BLaER1 (cell line): ENCODE results near the gene ARF3.

Experiments used
- H3K27ac ChIP-seq: shearing (Covaris generic); formaldehyde crosslinking; 2 replicates; pipeline ENCODE4 v1.8.1; 2022
- H3K27me3 ChIP-seq: shearing (Covaris generic); formaldehyde crosslinking; 2 replicates; pipeline ENCODE4 v1.8.1; 2022
- H3K36me3 ChIP-seq: shearing (Covaris generic); formaldehyde crosslinking; 2 replicates; pipeline ENCODE4 v1.8.1; 2022
- H3K4me1 ChIP-seq: shearing (Covaris generic); formaldehyde crosslinking; 2 replicates; pipeline ENCODE4 v1.8.1; 2022
- H3K4me2 ChIP-seq: shearing (Covaris generic); formaldehyde crosslinking; 2 replicates; pipeline ENCODE4 v1.8.1; 2022
- H3K4me3 ChIP-seq: shearing (Covaris generic); formaldehyde crosslinking; 2 replicates; pipeline ENCODE4 v1.8.1; 2022
- H3K9ac ChIP-seq: shearing (Covaris generic); formaldehyde crosslinking; 2 replicates; pipeline ENCODE4 v1.8.1; 2022
- H3K9me3 ChIP-seq: shearing (Covaris generic); formaldehyde crosslinking; 2 replicates; pipeline ENCODE4 v1.8.1; 2022
- H4K20me1 ChIP-seq: shearing (Covaris generic); formaldehyde crosslinking; 2 replicates; pipeline ENCODE4 v1.8.1; 2022
- Cebpa-rat ChIP-seq: shearing (Covaris generic); IDR thresholded peaks from 2 replicates; pipeline ENCODE4 v1.8.1; 2022

ARF3 gene

GRCh38 chr12:48982397-48983080 lies 25.3 kb upstream of the ARF3 start:
- Histone ChIP-seq H4K20me1 (peaks cover 45% of the 10 kb centered on the region), H3K9me3 (no peaks in the 10 kb centered on the region), H3K36me3 (no peaks in the 10 kb centered on the region), H3K9ac (no peak overlapping the region), H3K27me3 (peaks cover 64% of the 10 kb centered on the region), H3K4me3 (peak overlapping the region; percentile 59; the same call in 1 of the 2 replicates), H3K4me2 (peak overlapping the region; percentile 85; the same call in 1 of the 2 replicates), H3K27ac (no peak overlapping the region), H3K4me1 (peaks cover 81% of the 10 kb centered on the region)
- TF ChIP-seq Cebpa-rat = no peak

GRCh38 chr12:48981757-48982157 lies 24.5 kb upstream of the ARF3 start:
- Histone ChIP-seq H3K27me3 (peaks cover 72% of the 10 kb centered on the region), H3K27ac (no peak overlapping the region), H4K20me1 (peaks cover 53% of the 10 kb centered on the region), H3K9ac (no peak overlapping the region), H3K4me2 (peak overlapping the region; percentile 85), H3K4me3 (peak overlapping the region; percentile 59), H3K9me3 (no peaks in the 10 kb centered on the region), H3K4me1 (peaks cover 79% of the 10 kb centered on the region), H3K36me3 (no peaks in the 10 kb centered on the region)
- TF ChIP-seq Cebpa-rat = no peak

- no peak for TF ChIP-seq Cebpa-rat
- H3K9me3 ChIP-seq = no peaks in the 10 kb centered on the region
- no peaks in the 10 kb centered on the region for H3K36me3 ChIP-seq
- H3K9ac ChIP-seq = no peak overlapping the region
- H3K4me1 ChIP-seq = peaks cover 73% of the 10 kb centered on the region
- H4K20me1 ChIP-seq = peaks cover 55% of the 10 kb centered on the region
- peak overlapping the region; percentile 85 for H3K4me2 ChIP-seq
- H3K27ac ChIP-seq = no peak overlapping the region
- H3K27me3 ChIP-seq = peaks cover 78% of the 10 kb centered on the region
- H3K4me3 ChIP-seq = peak overlapping the region; percentile 59
Observed at GRCh38 chr12:48980953-48981756, 23.9 kb upstream of the ARF3 start.

- TF ChIP-seq Cebpa-rat = no peak
- Histone ChIP-seq H3K4me2 (peak overlapping the region; percentile 85), H3K27ac (no peak overlapping the region), H3K4me3 (peak overlapping the region; percentile 59), H3K27me3 (peaks cover 85% of the 10 kb centered on the region), H3K4me1 (peaks cover 66% of the 10 kb centered on the region), H4K20me1 (peaks cover 59% of the 10 kb centered on the region), H3K9ac (no peak overlapping the region), H3K9me3 (no peaks in the 10 kb centered on the region), H3K36me3 (no peaks in the 10 kb centered on the region)
Observed at GRCh38 chr12:48980389-48980952, 23.2 kb upstream of the ARF3 start.

- no peak for TF ChIP-seq Cebpa-rat
- peak overlapping the region; percentile 85 for H3K4me2 ChIP-seq
- H3K27me3 ChIP-seq = peaks cover 92% of the 10 kb centered on the region
- H3K4me1 ChIP-seq = peaks cover 59% of the 10 kb centered on the region
- H3K27ac ChIP-seq = no peak overlapping the region
- H3K36me3 ChIP-seq = no peaks in the 10 kb centered on the region
- no peaks in the 10 kb centered on the region for H3K9me3 ChIP-seq
- peak overlapping the region; percentile 59 for H3K4me3 ChIP-seq
- H3K9ac ChIP-seq = no peak overlapping the region
- peaks cover 61% of the 10 kb centered on the region for H4K20me1 ChIP-seq
Observed at GRCh38 chr12:48979602-48980388, 22.5 kb upstream of the ARF3 start.

GRCh38 chr12:48978741-48979601 lies 21.7 kb upstream of the ARF3 start:
- TF ChIP-seq Cebpa-rat = no peak
- H3K4me3 ChIP-seq = peak overlapping the region; percentile 59
- peaks cover 51% of the 10 kb centered on the region for H3K4me1 ChIP-seq
- no peak overlapping the region for H3K9ac ChIP-seq
- H3K4me2 ChIP-seq = peak overlapping the region; percentile 85
- peaks cover 3% of the 10 kb centered on the region; the same call in 1 of the 2 replicates for H3K9me3 ChIP-seq
- H3K36me3 ChIP-seq = no peaks in the 10 kb centered on the region
- no peak overlapping the region for H3K27ac ChIP-seq
- peaks cover 98% of the 10 kb centered on the region for H3K27me3 ChIP-seq
- peaks cover 67% of the 10 kb centered on the region for H4K20me1 ChIP-seq

- TF ChIP-seq Cebpa-rat = no peak
- H4K20me1 ChIP-seq = peaks cover 73% of the 10 kb centered on the region
- H3K4me2 ChIP-seq = peak within 1 kb of the TSS; percentile 85
- H3K9me3 ChIP-seq = peaks cover 9% of the 10 kb centered on the region; the same call in 1 of the 2 replicates
- H3K27ac ChIP-seq = no peak within 1 kb of the TSS
- peaks cover 98% of the 10 kb centered on the region for H3K27me3 ChIP-seq
- peaks cover 46% of the 10 kb centered on the region for H3K4me1 ChIP-seq
- H3K4me3 ChIP-seq = peak within 1 kb of the TSS; percentile 59
- no peak within 1 kb of the TSS for H3K9ac ChIP-seq
- H3K36me3 ChIP-seq = no peaks in the 10 kb centered on the region
Observed at GRCh38 chr12:48978291-48978740, 21.0 kb upstream of the ARF3 start, which contains the start of gene WNT1. Gene WNT1, plus strand, starts transcription at chr12:48978322. Its CDS starts 329 bp downstream, at chr12:48978651.
